ENCODE measurements around the gene PRDM15.

Gene PRDM15

DNA sequence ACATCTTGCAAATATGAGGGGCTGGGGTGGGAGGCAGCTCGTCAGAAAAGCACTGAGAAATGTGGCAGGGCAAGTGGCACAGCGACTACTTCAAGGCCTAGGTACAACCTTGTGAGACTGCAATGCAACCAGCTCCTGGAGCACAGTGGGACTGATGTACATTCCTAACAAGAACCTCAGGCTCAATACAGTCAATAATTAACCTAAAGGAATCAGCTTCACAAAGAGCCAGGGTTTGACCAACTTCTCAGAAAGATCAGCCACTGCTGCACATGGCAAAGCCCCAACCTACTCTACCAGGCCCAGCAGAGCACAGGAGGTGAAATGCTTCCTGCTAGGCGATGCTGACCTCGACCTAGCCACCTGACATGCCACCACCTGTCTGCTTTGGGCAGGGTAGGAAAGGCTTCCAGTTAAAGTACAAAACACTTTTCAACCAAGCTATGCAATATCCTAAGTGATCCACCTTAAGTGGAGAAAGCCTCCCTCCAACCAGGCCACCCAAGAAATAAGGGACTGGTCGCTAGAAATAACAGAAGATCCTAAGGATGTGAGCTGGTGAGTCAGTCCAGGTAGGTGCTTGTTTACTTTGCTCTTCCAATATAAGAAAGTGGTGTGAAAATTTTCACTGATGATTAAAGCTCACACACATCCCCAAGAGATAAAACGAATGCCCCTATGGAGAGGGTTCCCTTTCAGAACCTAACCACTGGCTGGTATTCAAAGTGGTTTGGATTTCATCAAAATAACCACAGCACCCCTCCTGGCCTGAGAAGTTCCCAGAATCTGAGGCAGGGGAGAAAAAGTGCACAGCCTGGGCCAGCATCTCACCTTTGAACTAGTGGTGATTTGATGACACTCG, 114.4 kb downstream of the PRDM15 start:
- no peak for DNase-seq (ENCODE audit: low read depth in 2 of 2)

DNA sequence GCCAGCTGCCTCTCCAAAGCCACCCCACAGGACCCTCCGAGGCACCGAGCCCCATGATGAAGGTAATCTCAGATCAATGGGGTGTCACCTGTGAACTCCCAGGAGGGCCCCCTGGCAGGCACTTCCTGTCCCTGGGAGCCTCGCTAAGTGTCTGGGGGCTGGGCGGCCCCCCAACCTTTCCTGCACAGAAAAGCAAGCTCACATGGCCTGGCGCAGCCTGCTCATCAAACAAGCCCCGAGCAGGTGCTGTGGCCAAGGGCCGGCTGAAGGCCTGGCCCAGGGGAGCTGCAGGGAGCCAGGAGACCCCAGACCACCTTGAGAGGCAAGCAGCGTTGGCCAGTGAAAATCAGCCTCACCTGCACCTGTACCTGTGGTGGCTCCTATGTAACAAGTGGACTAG, 115.1 kb downstream of the PRDM15 start:
- no peak for DNase-seq (ENCODE audit: low read depth in 2 of 2)

DNA sequence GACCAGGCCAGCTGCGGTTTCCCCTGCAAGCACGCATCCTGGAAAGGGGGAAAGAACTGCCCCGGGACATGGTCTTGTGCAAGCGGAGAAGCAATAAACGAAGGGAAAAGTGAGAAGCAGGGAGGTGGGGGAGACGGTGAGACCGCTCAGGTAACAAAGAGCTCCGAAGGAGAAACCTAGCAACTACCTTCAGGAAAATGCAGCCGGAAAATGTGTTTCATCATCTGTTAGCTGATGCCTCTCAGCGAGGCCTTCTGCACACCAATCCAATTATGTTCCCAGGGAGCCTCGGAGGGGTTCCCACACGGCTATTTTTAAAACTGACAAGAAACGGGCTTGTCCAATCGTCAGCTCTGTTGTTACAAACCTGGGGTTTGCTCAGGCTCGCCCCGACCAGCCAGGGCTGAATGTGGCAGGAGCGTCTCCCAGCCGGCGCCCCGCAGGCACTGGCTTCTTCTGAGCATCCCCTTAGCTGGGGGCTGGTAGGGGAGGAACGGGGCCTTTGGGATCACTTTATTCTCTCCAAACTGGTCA, 115.7 kb downstream of the PRDM15 start:
- DNase-seq (ENCODE audit: low read depth in 2 of 2) = no peak

DNA sequence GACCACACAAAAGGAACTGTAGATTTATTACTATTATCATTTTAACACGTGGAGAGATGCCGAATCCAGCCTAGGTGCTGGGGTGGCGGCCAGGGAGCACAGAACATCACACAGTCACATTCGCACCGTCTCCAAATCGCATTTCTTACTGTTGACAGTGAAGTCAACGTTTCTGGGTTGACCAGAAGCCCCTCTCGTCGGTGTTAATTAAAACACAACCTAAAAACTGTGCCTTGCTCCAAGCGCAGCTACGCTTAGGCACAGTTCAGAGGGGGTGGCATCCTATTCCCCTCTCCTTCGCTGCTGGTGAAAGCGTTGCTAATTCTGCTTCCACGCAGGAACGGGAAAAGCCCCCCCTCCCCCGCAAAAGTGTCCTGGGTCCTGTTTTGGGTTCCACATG, 116.4 kb downstream of the PRDM15 start:
- no peak for DNase-seq (ENCODE audit: low read depth in 2 of 2)

DNA sequence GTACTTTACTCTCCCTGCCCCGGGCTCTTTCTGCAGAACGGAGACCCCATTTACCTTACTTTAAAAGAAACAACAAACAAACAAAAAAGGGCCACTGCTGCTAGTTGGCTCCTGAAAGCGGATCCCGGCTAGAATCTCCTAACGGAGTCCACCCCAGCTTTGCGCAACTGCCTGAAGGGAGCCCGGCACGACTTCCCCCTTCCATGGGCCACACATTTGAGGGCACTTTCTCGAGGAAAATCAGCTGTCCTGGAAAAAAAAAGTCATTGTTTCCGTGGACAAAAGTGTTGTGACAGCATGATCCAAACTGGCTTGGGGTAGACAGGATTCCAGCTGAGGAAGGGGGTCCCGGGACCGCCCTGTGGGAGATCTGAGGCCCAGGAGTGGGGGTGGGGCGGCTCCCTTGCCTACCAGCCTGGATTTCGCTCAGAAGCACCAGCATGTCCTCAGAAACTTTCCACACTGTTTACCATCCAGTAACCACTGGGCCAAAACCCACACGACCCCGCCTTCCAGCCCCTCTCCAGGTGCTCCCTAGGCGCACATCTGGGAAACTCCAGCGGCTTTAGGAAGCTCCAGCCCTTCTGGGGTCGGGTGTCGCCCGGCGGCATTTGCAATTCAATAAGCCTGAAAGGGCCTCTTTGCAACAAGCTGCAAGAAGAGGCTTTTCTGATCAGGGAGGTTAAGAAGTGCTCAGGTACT, 117.1 kb downstream of the PRDM15 start:
- DNase-seq (ENCODE audit: low read depth in 2 of 2) = no peak

DNA sequence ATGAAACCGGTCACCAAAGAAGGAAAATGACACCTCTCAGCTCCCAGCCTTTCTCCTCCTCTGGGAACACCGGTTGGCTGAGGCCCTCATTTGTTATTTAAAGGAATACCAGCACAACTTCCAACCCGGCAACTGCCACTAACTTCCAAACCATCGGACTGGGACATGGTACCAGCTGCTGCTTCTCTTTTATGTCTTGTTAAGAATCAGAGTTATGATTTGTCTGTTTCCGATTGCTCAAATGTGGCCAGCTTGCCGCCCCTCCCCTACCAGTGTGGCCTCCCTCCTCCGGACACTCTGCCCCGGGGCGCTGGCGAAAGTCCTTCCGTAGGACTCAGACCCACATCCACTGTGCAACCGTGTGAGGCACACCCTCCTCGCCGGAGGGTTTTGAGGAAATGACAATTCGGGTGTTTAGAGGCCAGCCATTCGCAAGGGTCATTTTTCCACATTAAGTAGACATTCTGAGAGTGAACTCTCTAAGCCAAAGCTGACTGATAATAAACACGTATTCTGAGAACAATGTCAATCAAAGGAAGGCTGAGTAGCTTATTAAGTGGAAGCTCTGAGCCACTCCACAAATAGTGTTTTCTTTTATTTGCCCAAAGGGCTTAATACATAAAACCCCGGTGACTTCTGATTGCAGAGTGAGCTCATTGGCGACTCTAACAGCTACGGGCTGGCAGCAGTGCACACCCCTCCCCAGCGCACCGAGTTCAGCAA, 117.8 kb downstream of the PRDM15 start:
- DNase-seq (ENCODE audit: low read depth in 2 of 2) = no peak

DNA sequence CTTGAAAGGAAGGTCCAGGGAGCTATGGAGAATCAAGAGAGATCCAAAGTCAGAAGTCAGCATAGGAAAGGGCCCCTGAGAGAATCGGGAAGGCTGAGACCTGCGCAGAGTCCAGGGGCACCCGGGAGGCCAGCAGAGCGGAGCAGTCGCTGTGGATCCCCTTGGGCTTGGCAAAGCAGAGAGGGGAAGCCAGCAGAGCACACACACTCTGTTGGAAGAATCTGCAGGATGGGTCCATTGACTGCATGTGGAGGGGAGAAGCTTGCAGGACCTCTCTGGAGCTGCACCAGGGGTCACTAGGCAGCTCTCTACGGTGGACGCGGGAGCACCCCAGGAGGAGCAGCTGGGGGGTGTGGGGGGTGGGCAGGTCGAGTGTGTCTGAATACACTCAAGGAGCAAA, 118.7 kb downstream of the PRDM15 start:
- no peak for DNase-seq (ENCODE audit: low read depth in 2 of 2)

DNA sequence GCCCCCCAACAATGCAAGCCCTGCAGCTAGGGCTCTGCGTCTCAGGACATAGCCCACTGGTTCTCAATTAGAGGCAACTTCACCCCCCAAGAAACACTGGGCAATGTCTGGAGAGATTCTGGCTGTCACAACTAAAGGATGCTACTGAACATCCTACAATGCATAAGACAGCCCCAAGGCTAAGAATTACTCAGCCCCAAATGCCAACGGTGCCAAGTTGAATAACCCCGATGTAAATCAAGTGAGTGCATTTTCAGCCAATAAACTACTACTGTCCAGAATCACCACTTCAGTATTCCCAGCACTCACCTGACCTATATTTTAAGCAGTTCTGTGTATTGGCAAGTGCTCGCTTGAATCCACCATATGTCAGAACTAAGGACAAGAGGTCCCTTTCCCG, 119.2 kb downstream of the PRDM15 start:
- DNase-seq (ENCODE audit: low read depth in 2 of 2) = no peak

DNA sequence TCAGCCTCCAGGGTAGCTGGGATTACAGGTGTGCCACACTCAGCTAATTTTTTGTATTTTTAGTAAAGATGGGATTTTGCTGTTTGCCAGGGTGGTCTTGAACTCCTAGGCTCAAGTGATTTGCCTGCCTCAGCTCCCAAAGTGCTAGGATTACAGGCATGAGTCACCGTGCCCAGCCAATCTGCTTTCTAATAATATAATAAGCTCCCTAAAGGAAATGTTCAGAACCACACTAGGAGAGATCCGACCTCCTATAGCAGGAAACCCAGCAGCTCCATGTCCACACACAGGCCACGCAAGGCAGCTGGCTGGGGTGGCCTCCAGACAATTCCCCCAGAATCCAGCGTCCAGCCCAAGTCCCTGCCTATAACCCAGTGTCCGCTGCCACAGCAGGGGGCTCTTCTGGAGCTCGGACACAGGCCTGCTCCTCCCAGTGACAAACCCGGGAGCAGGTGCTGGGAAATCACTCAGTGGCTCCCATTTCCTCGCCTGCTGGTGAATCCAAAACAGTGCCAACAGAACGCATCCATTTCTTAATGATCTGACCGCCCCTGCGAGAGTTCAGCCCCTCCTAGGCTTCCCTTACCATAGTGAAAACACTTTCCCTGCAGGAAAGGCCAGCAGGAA, 119.8 kb downstream of the PRDM15 start:
- no peak for DNase-seq (ENCODE audit: low read depth in 2 of 2)

DNA sequence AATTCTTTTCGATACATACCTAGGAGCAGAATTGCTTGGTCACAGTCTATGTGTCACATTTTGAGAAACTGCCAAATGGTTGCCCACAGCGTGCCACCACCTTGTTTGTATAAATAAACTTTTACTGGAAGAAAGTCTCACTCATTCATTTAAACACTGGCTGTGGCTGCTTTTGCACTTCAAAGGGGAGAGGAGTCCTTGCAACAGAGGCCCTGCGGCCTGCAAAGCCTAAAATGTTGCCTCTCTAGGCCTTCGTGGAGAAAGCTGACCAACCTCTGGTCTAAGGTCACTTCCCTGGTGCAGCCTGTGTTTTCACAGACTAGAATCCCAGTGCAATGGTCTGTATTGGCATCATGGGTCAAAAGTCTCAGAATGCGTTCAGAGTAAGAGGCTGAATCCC, 120.6 kb downstream of the PRDM15 start:
- DNase-seq (ENCODE audit: low read depth in 2 of 2) = no peak

DNA sequence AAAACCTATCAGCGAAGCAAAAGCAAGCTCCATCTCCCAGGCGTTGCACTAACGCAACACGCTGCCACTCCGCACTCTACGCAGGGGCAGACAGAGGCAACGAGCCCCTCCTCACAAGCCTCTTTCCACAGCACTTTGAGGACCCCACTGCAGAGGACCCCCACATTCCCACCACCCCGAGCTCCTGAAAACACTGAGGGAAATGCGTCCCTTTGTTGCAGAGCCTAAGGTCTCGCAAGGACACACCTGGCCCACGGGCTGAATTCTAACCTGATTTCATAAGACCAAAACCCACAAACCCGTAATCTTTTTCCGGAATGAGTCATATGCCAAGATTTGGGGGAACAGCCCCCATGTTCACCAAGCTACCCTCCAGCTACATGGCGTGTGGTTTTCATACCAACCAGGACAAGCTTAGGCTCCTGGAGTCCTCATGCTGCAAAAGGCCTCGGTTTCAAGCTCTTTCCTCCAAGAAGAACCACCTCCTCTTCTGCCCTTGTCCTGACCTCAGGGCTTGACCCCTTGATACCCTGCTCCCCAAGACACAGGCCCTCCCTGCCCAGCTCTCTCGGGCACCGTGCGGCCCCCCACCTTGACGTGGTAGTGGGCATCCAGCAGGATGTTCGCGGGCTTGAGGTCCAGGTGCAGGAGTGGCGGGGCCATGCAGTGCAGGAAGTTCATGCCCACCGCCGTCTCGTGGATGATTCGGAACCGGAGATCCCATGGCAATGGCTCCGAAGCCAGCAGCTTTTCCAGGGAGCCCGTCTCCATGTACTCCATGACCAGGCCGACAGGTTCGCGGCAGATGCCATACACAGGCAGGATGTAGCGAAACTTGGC, 123.0 kb downstream of the PRDM15 start:
- no peak for DNase-seq (ENCODE audit: low read depth in 2 of 2)

DNA sequence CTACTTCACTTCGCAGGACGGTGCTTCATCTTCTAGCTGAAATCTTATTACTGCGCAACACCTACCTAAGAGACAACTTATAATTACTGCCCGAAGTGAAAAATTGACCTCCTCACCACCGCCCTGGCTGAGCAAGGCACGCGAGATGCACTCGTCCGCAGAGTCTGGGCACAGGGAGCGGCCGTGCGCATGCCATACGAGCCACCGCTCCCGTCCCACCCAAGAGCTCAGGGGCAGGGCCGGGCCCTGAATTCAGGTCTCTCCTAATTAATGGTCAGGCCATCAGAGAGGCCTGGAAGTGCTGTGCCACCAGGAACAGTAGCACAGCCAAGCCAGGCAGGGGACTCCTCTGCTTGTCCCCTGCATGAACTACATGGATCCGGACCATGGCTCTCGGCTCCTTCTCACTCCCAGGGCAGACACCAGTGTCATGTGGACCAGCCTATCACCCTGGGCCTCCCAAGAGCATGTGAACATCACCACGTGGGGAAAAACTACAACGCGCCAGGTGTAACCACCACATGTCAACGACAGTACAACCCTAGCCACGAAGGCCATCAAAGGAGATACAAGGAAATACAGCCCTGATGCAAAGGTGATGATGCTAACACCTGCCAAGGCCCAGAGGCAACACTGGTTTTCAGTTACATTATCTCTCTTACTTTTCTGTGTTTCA, 123.7 kb downstream of the PRDM15 start:
- DNase-seq (ENCODE audit: low read depth in 2 of 2) = no peak

DNA sequence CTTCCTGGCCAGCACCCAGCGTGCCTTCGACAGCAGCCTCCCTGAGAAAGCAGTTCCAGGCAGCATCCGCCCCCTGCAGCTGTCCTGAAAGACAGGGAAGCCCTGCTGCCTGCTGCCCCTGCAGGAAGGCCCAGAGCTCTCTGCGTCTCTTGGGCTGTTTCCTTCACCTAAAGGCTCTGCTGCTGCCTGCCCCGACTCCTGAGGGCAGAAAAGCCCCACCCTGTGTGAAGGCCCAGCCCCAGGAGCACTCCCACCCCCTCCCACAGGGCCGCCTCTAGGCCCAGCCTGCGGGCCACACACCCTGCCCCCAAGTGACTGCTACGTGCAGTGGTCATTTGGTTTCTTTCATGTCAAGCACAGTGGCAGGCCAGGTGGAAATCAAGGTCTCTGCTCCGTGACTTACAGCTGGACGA, 124.7 kb downstream of the PRDM15 start:
- no peak for DNase-seq (ENCODE audit: low read depth in 2 of 2)

DNA sequence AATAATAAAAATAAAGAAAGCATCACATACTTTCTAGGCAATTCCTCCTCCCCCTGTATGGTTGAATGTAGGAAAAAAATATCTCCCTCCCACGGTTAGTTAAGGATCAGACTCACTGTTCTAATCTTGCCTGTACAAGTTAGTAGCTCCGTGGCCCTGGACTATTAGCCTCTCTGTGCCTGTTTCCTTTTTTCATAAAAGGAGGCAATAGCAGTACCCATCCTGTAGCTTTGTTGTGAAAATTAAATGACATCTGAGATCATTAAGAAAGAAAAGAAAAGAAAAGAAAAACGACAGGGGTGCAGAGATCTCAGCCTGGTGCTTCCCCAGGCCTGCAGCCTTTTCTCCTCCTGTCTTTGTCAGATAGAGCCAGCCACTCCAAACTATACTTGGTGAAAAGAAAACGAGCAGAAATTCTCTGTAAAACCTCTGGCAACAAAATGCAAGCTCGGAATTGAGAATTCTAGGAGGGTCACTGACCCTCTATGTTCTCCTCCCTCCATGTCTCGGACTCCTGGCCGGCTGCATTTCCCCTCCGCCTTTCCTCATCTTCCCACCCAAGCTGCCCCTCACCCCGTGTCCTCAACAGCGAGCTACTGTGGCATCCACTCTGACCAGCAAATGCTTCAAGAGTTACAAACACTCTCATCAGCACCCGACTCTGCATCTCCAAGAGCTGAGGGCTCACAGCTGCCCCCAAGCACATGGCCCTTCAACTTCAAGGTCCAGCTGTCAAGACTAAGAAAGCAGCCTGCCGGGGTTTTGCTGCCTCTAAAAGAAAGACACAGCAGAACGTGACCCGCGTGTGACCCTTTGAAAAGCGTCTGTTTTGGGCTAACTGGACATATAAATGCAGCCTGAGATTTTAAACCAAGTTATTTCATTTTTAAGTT, 125.9 kb downstream of the PRDM15 start:
- no peak for DNase-seq (ENCODE audit: low read depth in 2 of 2)

DNA sequence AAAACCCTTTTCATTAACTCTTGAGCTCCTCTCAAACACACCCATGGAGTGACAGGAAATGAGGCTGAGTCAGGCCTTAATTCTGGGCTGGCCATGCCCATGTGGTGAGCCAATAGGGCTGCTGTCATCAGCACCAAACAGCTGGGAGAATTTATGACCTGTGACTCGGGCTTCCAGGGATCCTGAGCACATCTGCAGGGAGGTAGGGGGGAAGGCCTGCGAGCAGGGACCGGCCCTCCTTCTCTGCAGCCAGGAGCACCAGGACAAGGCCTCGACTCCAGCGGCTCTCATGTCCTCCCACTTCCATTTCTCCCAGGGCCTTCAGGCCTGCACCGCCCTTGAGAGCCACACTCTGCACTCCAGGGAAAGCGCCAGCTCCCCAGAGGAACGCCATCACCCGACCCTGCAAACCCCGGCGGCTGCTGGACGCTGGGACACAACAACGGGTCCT, 126.9 kb downstream of the PRDM15 start:
- DNase-seq (ENCODE audit: low read depth in 2 of 2) = no peak

DNA sequence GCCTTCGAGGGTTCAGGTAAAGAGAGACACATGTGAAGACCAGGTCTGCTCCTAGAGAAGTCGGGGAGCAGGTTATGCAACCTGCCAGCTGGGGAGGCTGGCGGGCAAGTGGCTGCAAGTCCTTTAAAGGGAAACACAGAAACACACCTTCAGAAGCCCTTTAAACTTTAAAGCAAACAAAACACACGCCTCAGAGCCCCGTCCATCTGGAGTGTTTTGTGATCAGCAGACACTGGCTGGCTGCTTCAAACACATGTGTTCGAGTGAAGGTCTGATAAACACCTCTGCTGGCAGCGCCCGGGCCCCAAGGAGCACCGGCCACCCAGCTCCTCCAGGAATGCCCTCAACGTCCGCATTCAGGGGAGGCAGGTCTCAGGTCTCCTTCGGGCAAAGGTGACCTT, 127.5 kb downstream of the PRDM15 start:
- no peak for DNase-seq (ENCODE audit: low read depth in 2 of 2)

DNA sequence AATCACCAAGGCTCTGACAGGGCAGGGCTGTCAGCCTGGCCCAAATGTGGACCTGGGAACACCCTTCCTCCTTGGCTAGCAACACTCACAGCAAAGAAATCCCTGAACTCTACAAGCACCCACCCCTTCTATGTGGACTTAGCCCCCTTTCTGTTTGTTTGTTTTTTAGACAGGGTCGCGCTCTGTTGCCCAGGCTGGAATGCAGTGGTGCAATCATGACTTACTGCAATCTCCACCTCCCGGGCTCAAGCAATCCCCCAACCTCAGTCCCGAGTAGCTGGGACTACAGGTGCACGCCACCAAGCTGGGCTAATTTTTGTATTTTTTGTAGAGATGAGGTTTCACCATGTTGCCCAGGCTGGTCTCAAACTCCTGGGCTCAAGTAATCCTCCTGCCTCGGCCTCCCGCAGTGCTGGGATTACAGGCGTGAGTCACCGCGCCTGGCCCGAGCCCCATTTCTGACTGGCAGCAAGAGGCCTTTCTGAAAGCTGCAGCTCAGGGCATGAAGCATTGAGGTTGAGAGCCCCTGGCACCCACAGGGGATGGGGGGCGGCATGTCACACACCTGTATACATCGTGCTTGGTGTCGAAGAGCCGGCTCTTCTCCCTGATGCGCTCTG, 128.5 kb downstream of the PRDM15 start:
- no peak for DNase-seq (ENCODE audit: low read depth in 2 of 2)

DNA sequence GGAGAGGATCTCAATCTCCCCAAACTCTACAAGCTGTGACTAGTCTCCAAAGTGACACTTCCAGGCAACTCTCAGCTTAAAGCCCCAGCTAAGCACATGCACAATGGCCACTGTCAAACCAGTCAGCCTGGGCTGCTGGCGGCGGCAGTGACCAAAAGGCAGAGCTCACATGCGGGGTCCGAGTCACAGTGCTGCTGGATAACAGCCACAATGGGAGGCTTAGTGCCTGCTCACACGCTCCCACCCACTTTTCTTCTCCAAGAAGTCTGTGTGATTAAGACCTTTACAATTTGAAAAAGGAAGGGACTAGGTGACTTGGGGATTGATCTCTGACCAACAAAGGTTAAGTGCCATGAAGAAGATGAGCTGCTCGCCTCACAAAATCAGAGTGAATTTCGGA, 129.1 kb downstream of the PRDM15 start:
- DNase-seq (ENCODE audit: low read depth in 2 of 2) = no peak

DNA sequence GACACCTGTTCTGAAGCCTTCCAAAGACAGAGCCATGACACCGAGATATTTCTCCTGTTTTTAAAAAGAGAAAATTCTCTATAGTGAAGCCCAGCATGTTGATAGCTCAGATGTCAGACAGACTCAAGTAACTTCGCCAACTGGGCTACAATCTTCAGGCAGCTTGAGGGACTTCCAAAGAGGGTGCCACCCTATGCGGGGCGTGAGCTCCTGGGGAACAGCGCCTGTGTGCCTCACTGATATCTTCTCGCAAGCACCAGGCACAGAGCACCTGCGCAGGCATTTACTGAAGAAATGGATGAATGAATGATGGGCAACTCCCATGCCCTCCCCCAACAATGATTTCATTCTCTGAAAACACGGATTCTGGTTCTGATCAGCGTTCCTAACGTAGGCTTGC, 129.9 kb downstream of the PRDM15 start:
- no peak for DNase-seq (ENCODE audit: low read depth in 2 of 2)
